Tibial artery (tissue), 4 donors: Measurements from ENCODE around the gene SEMA5A.

Experiments used
- DNase-seq, 2 donors: peaks; one replicate each; pipeline ENCODE4 v3.0.0-alpha.2; 2019
- H3K27ac ChIP-seq, 2 donors: fragments of 200-600 bp; sonication (generic) in 1 of 2; 1 replicate in 1 of 2; 2 replicates in 1 of 2; pipeline ENCODE4 v1.5.1; 2018 to 2019; ENCODE audit warnings: mild to moderate bottlenecking in 1 of 2
- H3K27me3 ChIP-seq, 2 donors: fragments of 200-600 bp; sonication (generic) in 1 of 2; one replicate each; pipeline versions ENCODE4 v1.5.1 to v1.6.0; 2016 to 2019
- H3K36me3 ChIP-seq, 3 donors: fragments of 200-600 bp; sonication (generic) in 2 of 3; one replicate each; pipeline ENCODE4 v1.5.1; 2016 to 2019; ENCODE audit warnings: mild to moderate bottlenecking in 2 of 3
- H3K4me1 ChIP-seq, 4 donors: fragments of 200-600 bp; sonication (generic) in 2 of 4; 1 replicate in 3 of 4; 2 replicates in 1 of 4; pipeline ENCODE4 v1.5.1; 2016 to 2019
- H3K4me3 ChIP-seq, 2 donors: fragments of 200-600 bp; sonication (generic) in 1 of 2; 1 replicate in 1 of 2; 2 replicates in 1 of 2; pipeline ENCODE4 v1.5.1; 2018 to 2019; ENCODE audit warnings: mild to moderate bottlenecking in 2 of 2
- H3K9me3 ChIP-seq, 3 donors: fragments of 200-600 bp; sonication (generic) in 1 of 3; one replicate each; pipeline ENCODE4 v1.5.1; 2016 to 2019
- intact Hi-C: fragments of 100-400 bp; cut with DNase I; formaldehyde crosslinking; loops from one replicate; pipeline ENCODE4 v1.15.0; 2023; ENCODE audit warnings: low total_unique reads
- TF ChIP-seq, protein P1 (sequence below), 2 experiments: fragments of 200-600 bp in 1 of 2; fragments of 450-650 bp in 1 of 2; IDR thresholded peaks; one replicate each; pipeline ENCODE4 v1.5.1; 2017 to 2019; ENCODE audit warnings: antibody characterized with exemption in 2 of 2, mild to moderate bottlenecking in 1 of 2, moderate library complexity in 1 of 2

The SEMA5A gene

DNA sequence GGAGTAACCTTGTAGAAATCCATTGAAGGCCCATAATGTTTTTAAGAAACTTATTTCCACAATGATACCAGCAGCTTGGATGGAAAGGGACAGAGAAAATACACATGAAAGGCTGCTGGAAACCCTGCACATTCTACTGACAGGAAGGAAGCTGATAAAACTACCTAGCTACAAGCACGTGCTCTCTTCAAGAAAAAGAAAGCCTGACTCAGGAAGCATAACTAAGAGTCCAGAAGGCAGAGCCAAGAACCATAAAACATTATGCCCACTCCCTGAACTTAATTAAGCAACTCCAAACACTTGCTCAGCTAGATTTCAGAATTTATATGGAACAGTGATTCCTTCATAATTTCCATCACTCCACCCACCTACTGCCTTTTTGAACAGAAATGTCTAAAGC, 430.8 kb downstream of the SEMA5A start:
- TF ChIP-seq, protein P1, sequence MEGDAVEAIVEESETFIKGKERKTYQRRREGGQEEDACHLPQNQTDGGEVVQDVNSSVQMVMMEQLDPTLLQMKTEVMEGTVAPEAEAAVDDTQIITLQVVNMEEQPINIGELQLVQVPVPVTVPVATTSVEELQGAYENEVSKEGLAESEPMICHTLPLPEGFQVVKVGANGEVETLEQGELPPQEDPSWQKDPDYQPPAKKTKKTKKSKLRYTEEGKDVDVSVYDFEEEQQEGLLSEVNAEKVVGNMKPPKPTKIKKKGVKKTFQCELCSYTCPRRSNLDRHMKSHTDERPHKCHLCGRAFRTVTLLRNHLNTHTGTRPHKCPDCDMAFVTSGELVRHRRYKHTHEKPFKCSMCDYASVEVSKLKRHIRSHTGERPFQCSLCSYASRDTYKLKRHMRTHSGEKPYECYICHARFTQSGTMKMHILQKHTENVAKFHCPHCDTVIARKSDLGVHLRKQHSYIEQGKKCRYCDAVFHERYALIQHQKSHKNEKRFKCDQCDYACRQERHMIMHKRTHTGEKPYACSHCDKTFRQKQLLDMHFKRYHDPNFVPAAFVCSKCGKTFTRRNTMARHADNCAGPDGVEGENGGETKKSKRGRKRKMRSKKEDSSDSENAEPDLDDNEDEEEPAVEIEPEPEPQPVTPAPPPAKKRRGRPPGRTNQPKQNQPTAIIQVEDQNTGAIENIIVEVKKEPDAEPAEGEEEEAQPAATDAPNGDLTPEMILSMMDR (IDR thresholded peaks at IDR 0.05): no peak
- H3K4me1 ChIP-seq: no peaks in the 10 kb centered on the region
- no peak for DNase-seq
- intact Hi-C loops: no loop called here
- no peak overlapping the region for H3K4me3 ChIP-seq
- H3K27me3 ChIP-seq: no peaks in the 10 kb centered on the region
- H3K27ac ChIP-seq: no peak overlapping the region
- peaks cover 0 to 14% (median 0%) of the 10 kb centered on the region in 3 donors for H3K36me3 ChIP-seq
- H3K9me3 ChIP-seq: peaks cover 0 to 5% (median 0%) of the 10 kb centered on the region in 3 donors

DNA sequence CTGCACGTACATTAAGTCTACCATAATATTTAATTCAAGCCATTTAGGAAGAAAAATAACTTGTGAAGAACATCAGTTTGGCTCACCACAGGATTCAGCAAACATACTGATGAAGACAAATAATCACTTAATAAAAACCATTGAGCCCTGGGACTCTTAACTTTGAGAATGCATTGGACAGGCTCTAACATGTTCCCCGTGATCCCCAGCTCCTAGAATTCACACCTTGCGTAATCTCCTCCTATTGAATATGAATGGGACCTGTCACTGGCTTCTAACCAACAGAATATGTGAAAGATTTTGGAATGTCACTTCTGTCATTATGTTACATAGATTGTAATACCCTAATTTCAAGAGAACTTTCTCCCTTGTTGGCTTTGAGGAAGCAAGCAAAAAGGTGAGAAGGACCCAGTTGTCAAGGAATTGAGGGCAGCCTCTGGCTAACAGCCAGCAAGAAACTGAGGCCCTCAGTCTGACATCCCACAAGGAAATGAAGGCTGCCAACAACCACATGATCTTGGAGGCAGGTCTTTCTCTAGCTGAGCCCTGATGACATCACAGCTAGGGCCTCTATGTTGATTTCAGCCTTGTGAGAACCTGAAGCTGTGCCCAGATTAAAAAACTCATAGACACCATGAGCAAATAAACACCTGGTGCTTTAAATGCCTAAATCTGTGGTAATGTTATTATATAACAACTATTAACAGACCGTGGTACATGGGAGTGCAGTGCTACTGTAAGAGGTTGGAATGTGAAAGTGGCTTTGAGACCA, 433.2 kb downstream of the SEMA5A start:
- H3K27me3 ChIP-seq: no peaks in the 10 kb centered on the region
- H3K4me3 ChIP-seq: no peak overlapping the region
- DNase-seq: no peak
- H3K4me1 ChIP-seq: no peaks in the 10 kb centered on the region
- TF ChIP-seq, protein P1 (IDR thresholded peaks at IDR 0.05): no peak
- peaks cover 0 to 5% (median 0%) of the 10 kb centered on the region in 3 donors for H3K9me3 ChIP-seq
- intact Hi-C loops: no loop called here
- H3K36me3 ChIP-seq: peaks cover 0 to 11% (median 0%) of the 10 kb centered on the region in 3 donors
- H3K27ac ChIP-seq: no peak overlapping the region

DNA sequence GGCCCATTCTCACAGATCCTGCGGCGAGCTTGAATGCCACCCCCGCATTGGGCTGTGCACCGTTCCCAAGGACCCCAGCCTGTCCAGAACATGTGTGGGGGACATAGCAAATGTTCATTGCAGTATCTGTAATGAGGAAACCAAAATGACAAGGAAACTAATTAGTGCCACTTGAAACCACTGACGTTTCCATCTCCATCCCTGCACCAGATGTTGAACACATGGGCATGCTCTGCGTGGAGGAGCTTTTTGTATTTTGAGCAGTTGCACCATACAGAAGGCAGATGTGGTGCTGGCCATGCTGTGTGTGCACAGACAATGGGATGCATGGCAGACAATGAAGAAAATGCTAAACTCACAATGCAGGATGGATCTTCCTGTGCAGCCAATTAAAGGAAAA, 437.7 kb downstream of the SEMA5A start:
- Histone ChIP-seq H3K27ac (no peak overlapping the region), H3K27me3 (no peaks in the 10 kb centered on the region), H3K4me1 (no peaks in the 10 kb centered on the region), H3K9me3 (no peaks in the 10 kb centered on the region), H3K36me3 (peaks cover 0 to 5% (median 0%) of the 10 kb centered on the region in 3 donors), H3K4me3 (no peak overlapping the region)
- TF ChIP-seq, protein P1 (IDR thresholded peaks at IDR 0.05): no peak
- intact Hi-C loops: no loop called here
- DNase-seq: no peak

- Histone ChIP-seq H3K4me3 (no peak overlapping the region), H3K9me3 (no peaks in the 10 kb centered on the region), H3K27ac (no peak overlapping the region), H3K36me3 (peaks cover 0 to 5% (median 0%) of the 10 kb centered on the region in 3 donors), H3K27me3 (no peaks in the 10 kb centered on the region), H3K4me1 (no peaks in the 10 kb centered on the region)
- TF ChIP-seq, protein P1 (IDR thresholded peaks at IDR 0.05): no peak
- intact Hi-C loops: no loop called here
- DNase-seq: no peak
These were observed 440.0 kb downstream of the SEMA5A start for GRCh38 chr5:9105851-9106250.

- Histone ChIP-seq H3K9me3 (no peaks in the 10 kb centered on the region), H3K4me1 (no peaks in the 10 kb centered on the region), H3K36me3 (peaks cover 0 to 5% (median 0%) of the 10 kb centered on the region in 3 donors), H3K27ac (no peak overlapping the region), H3K4me3 (no peak overlapping the region), H3K27me3 (no peaks in the 10 kb centered on the region)
- TF ChIP-seq, protein P1 (IDR thresholded peaks at IDR 0.05): no peak
- no peak for DNase-seq
- intact Hi-C loops: no loop called here
These were observed 441.1 kb downstream of the SEMA5A start for GRCh38 chr5:9104571-9105339.
